ENCODE measurements around the gene FAM131A.

- no peak for TF ChIP-seq GATA2 (IDR thresholded peaks at IDR 0.05; ENCODE audit: low read depth, low read length)
- no peak for TF ChIP-seq GATA3 (IDR thresholded peaks at IDR 0.05; ENCODE audit: low read depth, low read length)
These were observed 3.7 kb upstream of the FAM131A start for GRCh38 chr3:184333700-184334099.
